Measurements from ENCODE around the gene KIAA1671.

KIAA1671 gene

DNA sequence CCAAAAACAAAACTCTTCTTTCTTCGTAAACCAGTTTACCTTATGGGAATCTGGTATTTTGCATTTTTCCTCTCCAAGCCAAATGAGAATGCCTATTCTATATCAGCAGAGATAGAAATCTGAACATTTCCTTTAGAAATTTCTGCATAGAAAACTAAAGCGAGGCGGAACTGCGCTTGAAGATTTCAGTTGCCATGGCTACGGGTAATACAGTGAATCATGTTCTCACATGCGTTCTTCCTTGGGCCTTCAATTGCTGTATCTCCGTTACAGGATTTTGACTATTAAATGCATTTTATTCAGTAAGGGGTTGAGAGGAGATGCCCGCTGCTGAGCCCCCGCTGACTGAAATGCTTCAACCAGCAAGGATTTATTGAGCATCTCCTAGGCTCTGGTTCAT is 138.9 kb downstream of the KIAA1671 start:
- TF ChIP-seq, protein P1, sequence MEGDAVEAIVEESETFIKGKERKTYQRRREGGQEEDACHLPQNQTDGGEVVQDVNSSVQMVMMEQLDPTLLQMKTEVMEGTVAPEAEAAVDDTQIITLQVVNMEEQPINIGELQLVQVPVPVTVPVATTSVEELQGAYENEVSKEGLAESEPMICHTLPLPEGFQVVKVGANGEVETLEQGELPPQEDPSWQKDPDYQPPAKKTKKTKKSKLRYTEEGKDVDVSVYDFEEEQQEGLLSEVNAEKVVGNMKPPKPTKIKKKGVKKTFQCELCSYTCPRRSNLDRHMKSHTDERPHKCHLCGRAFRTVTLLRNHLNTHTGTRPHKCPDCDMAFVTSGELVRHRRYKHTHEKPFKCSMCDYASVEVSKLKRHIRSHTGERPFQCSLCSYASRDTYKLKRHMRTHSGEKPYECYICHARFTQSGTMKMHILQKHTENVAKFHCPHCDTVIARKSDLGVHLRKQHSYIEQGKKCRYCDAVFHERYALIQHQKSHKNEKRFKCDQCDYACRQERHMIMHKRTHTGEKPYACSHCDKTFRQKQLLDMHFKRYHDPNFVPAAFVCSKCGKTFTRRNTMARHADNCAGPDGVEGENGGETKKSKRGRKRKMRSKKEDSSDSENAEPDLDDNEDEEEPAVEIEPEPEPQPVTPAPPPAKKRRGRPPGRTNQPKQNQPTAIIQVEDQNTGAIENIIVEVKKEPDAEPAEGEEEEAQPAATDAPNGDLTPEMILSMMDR (conservative IDR thresholded peaks at IDR 0.05; ENCODE audit: low read length): no peak
- no peak for TF ChIP-seq EZH2phosphoT487 (IDR thresholded peaks at IDR 0.05; ENCODE audit: borderline replicate concordance)
- H3K4me1 ChIP-seq (ENCODE audit: insufficient read depth, low read length, poor library complexity, severe bottlenecking): no peaks in the 10 kb centered on the region
- no peaks in the 10 kb centered on the region for H3K9me2 ChIP-seq (replicated peaks; ENCODE audit: low read depth, low read length)

DNA sequence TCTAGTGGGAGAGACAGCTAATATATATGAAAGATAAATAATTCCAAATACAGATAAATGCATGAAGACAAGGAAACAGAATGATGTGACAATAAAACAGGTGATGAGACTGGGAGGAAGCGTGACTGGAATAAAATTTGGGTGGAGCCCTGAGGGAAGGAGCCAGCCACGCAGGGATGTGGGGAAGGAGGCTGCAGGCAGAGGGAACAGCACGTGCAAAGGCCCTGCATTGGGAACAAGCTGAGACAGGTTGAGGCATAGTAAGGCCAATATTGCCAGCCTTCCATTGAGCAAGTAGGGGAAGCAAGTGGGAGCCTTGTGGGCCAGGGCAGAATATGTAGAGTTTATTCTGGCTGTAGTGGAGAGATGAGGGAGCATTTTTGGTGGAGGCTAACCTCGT is 139.6 kb downstream of the KIAA1671 start:
- Histone ChIP-seq H3K4me2 (ENCODE audit: low read depth, low read length, poor library complexity, severe bottlenecking) (no peak overlapping the region), H3K36me3 (ENCODE audit: insufficient read depth, low read length) (no peaks in the 10 kb centered on the region), H3K9ac (ENCODE audit: low read depth, low read length, poor library complexity, severe bottlenecking) (no peak overlapping the region), H3K27me3 (ENCODE audit: insufficient read depth, low read length, poor library complexity, severe bottlenecking) (no peaks in the 10 kb centered on the region), H4K20me1 (ENCODE audit: insufficient read depth, low read length, poor library complexity, severe bottlenecking) (no peaks in the 10 kb centered on the region), H2AFZ (ENCODE audit: low read length) (no peak overlapping the region), H3K4me1 (ENCODE audit: insufficient read depth, low read length, poor library complexity, severe bottlenecking) (no peaks in the 10 kb centered on the region), H3K9me3 (ENCODE audit: insufficient read depth, low read depth, low read length) (no peaks in the 10 kb centered on the region), H3K4me3 (ENCODE audit: low read length, poor library complexity, severe bottlenecking) (no peak overlapping the region), H3F3A (ENCODE audit: low read depth) (no peaks in the 10 kb centered on the region), H3K79me2 (ENCODE audit: insufficient read depth, low read length) (no peaks in the 10 kb centered on the region), H3K9me2 (replicated peaks; ENCODE audit: low read depth, low read length) (no peaks in the 10 kb centered on the region)
- no peak for TF ChIP-seq EZH2phosphoT487 (IDR thresholded peaks at IDR 0.05; ENCODE audit: borderline replicate concordance)
- TF ChIP-seq, protein P1 (conservative IDR thresholded peaks at IDR 0.05; ENCODE audit: low read length): no peak

More for the DNA sequence above, 138.9 kb downstream of the KIAA1671 start:
- Histone ChIP-seq H3K9me3 (ENCODE audit: insufficient read depth, low read depth, low read length) (no peaks in the 10 kb centered on the region), H2AFZ (ENCODE audit: low read length) (no peak overlapping the region), H3K4me3 (ENCODE audit: low read length, poor library complexity, severe bottlenecking) (no peak overlapping the region), H3K36me3 (ENCODE audit: insufficient read depth, low read length) (no peaks in the 10 kb centered on the region), H4K20me1 (ENCODE audit: insufficient read depth, low read length, poor library complexity, severe bottlenecking) (no peaks in the 10 kb centered on the region), H3K27me3 (ENCODE audit: insufficient read depth, low read length, poor library complexity, severe bottlenecking) (no peaks in the 10 kb centered on the region), H3K9ac (ENCODE audit: low read depth, low read length, poor library complexity, severe bottlenecking) (no peak overlapping the region), H3F3A (ENCODE audit: low read depth) (no peaks in the 10 kb centered on the region), H3K79me2 (ENCODE audit: insufficient read depth, low read length) (no peaks in the 10 kb centered on the region), H3K4me2 (ENCODE audit: low read depth, low read length, poor library complexity, severe bottlenecking) (no peak overlapping the region)

DNA sequence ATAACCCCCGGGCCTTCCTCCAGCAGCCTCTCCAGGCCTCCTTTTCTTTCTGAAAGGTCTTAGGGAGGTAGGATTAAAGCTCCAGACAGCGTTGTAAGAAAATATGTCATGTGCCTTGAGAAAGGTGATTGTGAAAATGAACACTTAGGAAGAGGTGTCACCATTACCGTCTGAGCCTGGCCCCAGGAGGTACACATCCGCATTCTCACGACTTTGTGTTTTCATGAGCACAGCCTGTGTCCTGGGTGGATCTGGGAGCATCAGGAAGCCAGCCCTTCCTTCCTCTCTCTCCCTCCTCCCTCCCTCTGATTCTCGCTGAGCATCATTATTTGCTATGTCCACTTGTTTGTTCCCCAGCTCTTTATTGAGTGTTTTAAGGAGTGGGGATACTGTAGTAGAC is 142.1 kb downstream of the KIAA1671 start:
- no peak overlapping the region for H3K4me3 ChIP-seq (ENCODE audit: low read length, poor library complexity, severe bottlenecking)
- no peak overlapping the region for H2AFZ ChIP-seq (ENCODE audit: low read length)
- H3K79me2 ChIP-seq (ENCODE audit: insufficient read depth, low read length): no peaks in the 10 kb centered on the region
- no peaks in the 10 kb centered on the region for H3F3A ChIP-seq (ENCODE audit: low read depth)
- no peaks in the 10 kb centered on the region for H3K9me3 ChIP-seq (ENCODE audit: insufficient read depth, low read depth, low read length)
- no peak overlapping the region for H3K4me2 ChIP-seq (ENCODE audit: low read depth, low read length, poor library complexity, severe bottlenecking)
- no peaks in the 10 kb centered on the region for H3K4me1 ChIP-seq (ENCODE audit: insufficient read depth, low read length, poor library complexity, severe bottlenecking)
- H4K20me1 ChIP-seq (ENCODE audit: insufficient read depth, low read length, poor library complexity, severe bottlenecking): no peaks in the 10 kb centered on the region
- no peaks in the 10 kb centered on the region for H3K9me2 ChIP-seq (replicated peaks; ENCODE audit: low read depth, low read length)
- H3K36me3 ChIP-seq (ENCODE audit: insufficient read depth, low read length): no peaks in the 10 kb centered on the region
- no peaks in the 10 kb centered on the region for H3K27me3 ChIP-seq (ENCODE audit: insufficient read depth, low read length, poor library complexity, severe bottlenecking)
- TF ChIP-seq, protein P1 (conservative IDR thresholded peaks at IDR 0.05; ENCODE audit: low read length): no peak
- TF ChIP-seq EZH2phosphoT487 (IDR thresholded peaks at IDR 0.05; ENCODE audit: borderline replicate concordance): no peak
- no peak overlapping the region for H3K9ac ChIP-seq (ENCODE audit: low read depth, low read length, poor library complexity, severe bottlenecking)

All from Loucy (cell line).